OCI-LY3 (cell line): ENCODE results near the gene LAPTM5.

Experiments
- H2AFZ ChIP-seq: fragments of 200-600, 300-600 bp; shearing (Covaris generic); 2 replicates; pipeline ENCODE4 v1.6.0; 2014; ENCODE audit warnings: antibody characterized with exemption, low read depth, low read length
- H3K27ac ChIP-seq: fragments of 200-600, 300-600 bp; sonication (generic); 2 replicates; pipeline ENCODE4 v1.5.1; 2014; ENCODE audit warnings: mild to moderate bottlenecking, low read length, moderate library complexity, mixed read lengths
- H3K27me3 ChIP-seq: fragments of 200-600, 300-600 bp; sonication (generic); 2 replicates; pipeline ENCODE4 v1.6.1; 2014; ENCODE audit warnings: low read depth, low read length, mixed read lengths
- H3K36me3 ChIP-seq: fragments of 200-600, 300-600 bp; sonication (generic); replicated peaks from 2 replicates; pipeline ENCODE3; 2014; ENCODE audit warnings: low read depth, low read length, mixed read lengths
- H3K4me1 ChIP-seq: fragments of 300-600, 200-600 bp; sonication (generic); 2 replicates; pipeline ENCODE4 v1.6.1; 2014; ENCODE audit warnings: low read length, mixed read lengths
- H3K4me2 ChIP-seq: fragments of 200-600, 300-600 bp; sonication (generic); 2 replicates; pipeline ENCODE4 v1.6.1; 2014; ENCODE audit warnings: low read length, mixed read lengths
- H3K4me3 ChIP-seq: fragments of 300-600, 200-600 bp; sonication (generic); 2 replicates; pipeline ENCODE4 v1.5.1; 2014; ENCODE audit warnings: antibody characterized with exemption, mild to moderate bottlenecking, low read length, moderate library complexity
- H3K79me2 ChIP-seq: fragments of 300-600, 200-600 bp; shearing (Covaris generic); 2 replicates; pipeline ENCODE4 v1.6.1; 2014; ENCODE audit warnings: mild to moderate bottlenecking, low read length, mixed read lengths
- H3K9ac ChIP-seq: fragments of 300-600, 200-600 bp; shearing (Covaris generic); 2 replicates; pipeline ENCODE4 v1.6.0; 2014; ENCODE audit warnings: mild to moderate bottlenecking, low read length, moderate library complexity
- H3K9me3 ChIP-seq: fragments of 200-600, 300-600 bp; shearing (Covaris generic); 2 replicates; pipeline ENCODE4 v1.6.1; 2014; ENCODE audit warnings: low read length, mixed read lengths; ENCODE audit not compliant: insufficient read depth
- H4K20me1 ChIP-seq: fragments of 200-600, 300-600 bp; sonication (generic); 2 replicates; pipeline ENCODE4 v1.6.1; 2016; ENCODE audit warnings: low read length, mixed read lengths; ENCODE audit not compliant: insufficient read depth
- EZH2phosphoT487 ChIP-seq: fragments of 200-600 bp; shearing (Covaris generic); IDR thresholded peaks from 2 replicates; pipeline ENCODE4 v1.6.1; 2018; ENCODE audit warnings: antibody characterized with exemption, mixed run types, low read depth
- TF ChIP-seq, protein P1 (sequence below): fragments of 200-600, 300-600 bp; sonication (generic); IDR thresholded peaks from 2 replicates; pipeline ENCODE4 v1.5.1; 2014; ENCODE audit warnings: antibody characterized with exemption, low read length, low read depth

The LAPTM5 gene

DNA sequence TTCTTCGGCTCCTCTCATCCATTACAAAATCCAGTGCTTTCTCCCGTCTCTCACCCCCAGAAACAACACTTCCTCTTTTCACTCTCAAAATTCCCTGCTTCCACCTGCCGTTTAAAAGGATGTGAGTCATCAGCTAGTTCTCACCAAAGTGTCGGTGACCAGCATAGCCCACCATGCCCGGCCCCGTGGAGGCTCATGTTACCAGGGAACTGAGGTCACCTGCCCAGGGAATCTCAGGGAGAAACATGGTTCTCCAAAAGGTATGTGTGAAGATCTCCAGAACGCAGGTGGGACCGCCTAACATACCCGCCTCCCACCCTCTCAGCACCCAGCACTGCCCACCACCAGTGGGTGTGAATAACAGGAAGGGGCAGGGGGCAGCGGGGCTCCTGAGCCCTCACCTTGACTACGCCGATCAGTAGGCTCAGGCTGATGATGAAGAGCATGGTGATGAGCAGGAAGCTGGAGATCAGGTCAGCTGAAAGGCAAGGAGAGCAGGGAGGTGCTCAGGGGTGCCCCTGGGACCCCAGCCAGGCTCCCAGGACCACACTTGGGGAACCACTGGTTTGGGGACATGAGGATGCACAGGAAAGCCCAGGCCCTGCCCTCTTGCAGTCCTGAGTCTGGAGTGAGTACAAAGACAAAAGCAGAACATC, 16.2 kb downstream of the LAPTM5 start:
- peaks cover 76% of the 10 kb centered on the region for H3K36me3 ChIP-seq
- H2AFZ ChIP-seq, result no peak overlapping the region
- H3K9ac ChIP-seq, result no peak overlapping the region
- H3K9me3 ChIP-seq, result no peaks in the 10 kb centered on the region
- H4K20me1 ChIP-seq, result peaks cover 88% of the 10 kb centered on the region
- H3K4me2 ChIP-seq, result no peak overlapping the region
- TF ChIP-seq EZH2phosphoT487, result no peak
- TF ChIP-seq, protein P1, sequence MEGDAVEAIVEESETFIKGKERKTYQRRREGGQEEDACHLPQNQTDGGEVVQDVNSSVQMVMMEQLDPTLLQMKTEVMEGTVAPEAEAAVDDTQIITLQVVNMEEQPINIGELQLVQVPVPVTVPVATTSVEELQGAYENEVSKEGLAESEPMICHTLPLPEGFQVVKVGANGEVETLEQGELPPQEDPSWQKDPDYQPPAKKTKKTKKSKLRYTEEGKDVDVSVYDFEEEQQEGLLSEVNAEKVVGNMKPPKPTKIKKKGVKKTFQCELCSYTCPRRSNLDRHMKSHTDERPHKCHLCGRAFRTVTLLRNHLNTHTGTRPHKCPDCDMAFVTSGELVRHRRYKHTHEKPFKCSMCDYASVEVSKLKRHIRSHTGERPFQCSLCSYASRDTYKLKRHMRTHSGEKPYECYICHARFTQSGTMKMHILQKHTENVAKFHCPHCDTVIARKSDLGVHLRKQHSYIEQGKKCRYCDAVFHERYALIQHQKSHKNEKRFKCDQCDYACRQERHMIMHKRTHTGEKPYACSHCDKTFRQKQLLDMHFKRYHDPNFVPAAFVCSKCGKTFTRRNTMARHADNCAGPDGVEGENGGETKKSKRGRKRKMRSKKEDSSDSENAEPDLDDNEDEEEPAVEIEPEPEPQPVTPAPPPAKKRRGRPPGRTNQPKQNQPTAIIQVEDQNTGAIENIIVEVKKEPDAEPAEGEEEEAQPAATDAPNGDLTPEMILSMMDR, result no peak
- H3K4me3 ChIP-seq, result no peak overlapping the region
- H3K4me1 ChIP-seq, result peaks cover 53% of the 10 kb centered on the region
- H3K27ac ChIP-seq, result peak overlapping the region; percentile 44
- H3K27me3 ChIP-seq, result no peaks in the 10 kb centered on the region
- H3K79me2 ChIP-seq, result peaks cover 60% of the 10 kb centered on the region

DNA sequence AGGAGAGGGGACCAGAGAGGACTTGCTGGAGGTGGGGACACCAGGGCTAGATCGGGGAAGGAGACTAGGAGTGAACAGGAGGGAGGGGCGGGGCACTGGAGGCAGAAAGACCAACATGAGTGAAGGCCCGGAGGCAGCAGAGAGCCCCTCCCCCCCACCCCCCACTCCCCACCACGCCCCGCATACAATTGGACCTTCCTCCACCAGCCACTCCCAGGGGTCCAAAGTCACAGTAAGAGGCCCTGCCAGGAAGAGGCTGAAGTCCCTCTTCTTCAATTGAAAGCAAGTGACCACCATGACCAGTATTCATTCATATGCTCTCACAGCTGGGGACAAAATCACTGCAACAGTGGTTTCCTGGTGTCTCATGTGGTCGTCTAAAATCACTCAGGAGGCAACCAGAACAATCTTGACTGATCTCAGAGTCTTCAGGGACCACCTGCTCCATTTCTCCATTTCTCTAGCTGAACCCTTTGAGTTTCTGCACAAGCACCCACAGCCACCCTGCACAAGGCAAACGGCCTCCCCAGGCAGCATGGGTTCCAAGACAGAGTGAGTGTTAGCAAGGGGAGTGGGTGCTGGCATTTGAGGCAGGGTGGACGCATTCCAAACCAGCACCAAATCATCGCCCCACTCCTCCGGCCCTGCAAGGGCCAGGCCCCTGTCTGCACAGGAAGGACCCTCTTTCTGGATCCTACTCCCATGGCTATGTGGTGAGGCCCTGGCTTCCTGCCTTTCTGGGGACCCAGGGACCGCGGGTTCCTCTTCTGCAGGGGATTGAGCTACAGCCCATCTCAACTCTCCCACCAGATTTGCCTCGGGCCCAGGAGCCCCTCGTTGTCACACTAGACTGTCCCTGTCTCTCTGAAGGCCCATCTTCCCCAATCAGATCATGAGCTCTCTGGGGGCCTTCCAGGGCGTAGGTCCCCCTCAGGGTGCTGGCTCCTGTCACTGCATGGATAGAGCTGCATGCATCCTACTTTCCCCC, 17.0 kb downstream of the LAPTM5 start:
- Histone ChIP-seq H3K4me3 (no peak overlapping the region), H2AFZ (no peak overlapping the region), H3K9ac (no peak overlapping the region), H3K27ac (peak overlapping the region; percentile 44), H3K79me2 (peaks cover 52% of the 10 kb centered on the region), H3K4me2 (no peak overlapping the region), H3K9me3 (no peaks in the 10 kb centered on the region), H4K20me1 (peaks cover 81% of the 10 kb centered on the region), H3K27me3 (no peaks in the 10 kb centered on the region), H3K36me3 (peaks cover 73% of the 10 kb centered on the region), H3K4me1 (peaks cover 44% of the 10 kb centered on the region)
- TF ChIP-seq EZH2phosphoT487, result no peak
- TF ChIP-seq, protein P1, result no peak

DNA sequence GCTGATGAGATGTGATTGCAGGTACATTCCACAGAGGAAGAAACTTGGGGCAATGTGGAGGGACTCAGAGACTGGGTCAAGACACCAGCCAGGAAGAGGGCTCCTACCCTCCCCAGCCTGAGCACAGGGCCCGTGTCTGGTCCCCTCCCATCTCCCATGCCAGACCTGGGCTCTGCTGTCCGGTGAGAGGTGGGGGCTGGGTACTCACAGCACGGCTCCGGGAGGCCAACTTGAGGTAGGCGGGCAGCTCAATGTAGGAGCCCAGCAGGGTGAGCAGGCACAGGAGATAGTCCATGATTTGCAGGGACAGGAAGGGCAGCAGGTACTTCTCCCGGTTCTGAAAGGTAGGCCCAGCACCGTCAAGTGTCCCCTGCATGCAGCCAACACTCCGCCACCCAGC, 18.0 kb downstream of the LAPTM5 start:
- Histone ChIP-seq H3K4me2 (no peak overlapping the region), H3K4me1 (peaks cover 35% of the 10 kb centered on the region), H3K27me3 (no peaks in the 10 kb centered on the region), H3K79me2 (peaks cover 43% of the 10 kb centered on the region), H3K36me3 (peaks cover 83% of the 10 kb centered on the region), H3K9ac (no peak overlapping the region), H3K27ac (no peak overlapping the region), H3K9me3 (no peaks in the 10 kb centered on the region), H2AFZ (no peak overlapping the region), H4K20me1 (peaks cover 80% of the 10 kb centered on the region), H3K4me3 (no peak overlapping the region)
- TF ChIP-seq, protein P1, result no peak
- no peak for TF ChIP-seq EZH2phosphoT487
